Measurements from ENCODE around the gene CLTC. TPM values are rescaled to one million over a fixed set of nuclear protein-coding genes. Genes with fewer than 3 reads are reported as not detected.
A peak's percentile ranks its signal among the peaks of the same experiment; 100 is the strongest.

Gene CLTC
- total and polyA plus RNA-seq, 2 of the 13 experiments (the other 11 are each of a cell fraction or from before 2014, with no cell fraction given): 134 to 283 TPM

DNA sequence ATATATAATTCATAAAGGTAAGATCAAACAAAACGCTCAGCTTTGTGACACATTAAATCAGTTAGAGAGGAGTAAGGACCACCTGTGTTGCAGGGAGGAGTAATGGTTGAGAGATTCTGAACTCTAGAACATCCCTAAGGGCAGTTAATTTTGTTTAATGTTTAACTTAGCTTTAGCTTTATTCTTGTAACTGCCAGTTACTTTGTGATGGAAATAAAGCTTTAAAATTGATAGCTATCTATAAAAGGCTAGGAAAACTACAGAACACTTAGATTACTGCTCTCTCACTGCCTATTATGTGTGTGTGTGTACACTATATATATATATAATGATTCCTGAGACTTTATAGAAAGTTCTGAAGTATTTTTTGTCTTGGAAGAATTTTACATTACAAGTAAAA lies 49.7 kb downstream of the CLTC start:
- ATAC-seq: peak; percentile 25; the same call in 1 of the 3 replicates
- DNase-seq (ENCODE audit: low spot score): no peak
- Histone ChIP-seq H2AFZ (ENCODE audit: low read length) (no peak overlapping the region), H4K20me1 (ENCODE audit: insufficient read depth, low read length) (0 out of 2 replicates have a peak, but pooled peaks cover 3% of the 10 kb centered on the region), H3K27me3 (ENCODE audit: control insufficient read depth in 1 of 2, insufficient read depth in 2 of 2, low read length in 2 of 2) (no peaks in the 10 kb centered on the region), H3K9me3 (ENCODE audit: low read length) (no peaks in the 10 kb centered on the region), H3K9ac (ENCODE audit: insufficient read depth, low read depth, low read length) (no peak overlapping the region), H3K4me1 (ENCODE audit: insufficient read depth, low read length) (peaks cover 14% of the 10 kb centered on the region), H3K36me3 (replicated peaks in 1 of 2; ENCODE audit: control insufficient read depth in 1 of 2, insufficient read depth in 2 of 2, low read length in 2 of 2) (peaks cover 32 to 88% of the 10 kb centered on the region in 2 experiments), H3K27ac (ENCODE audit: extremely low read length, insufficient read depth, low read length) (no peak overlapping the region), H3K4me2 (ENCODE audit: low read depth, low read length) (no peak overlapping the region), H3K79me2 (ENCODE audit: insufficient read depth, low read length) (peaks cover 2% of the 10 kb centered on the region), H3K4me3 (replicated peaks in 1 of 3; ENCODE audit: insufficient read depth in 1 of 3, low read depth in 2 of 3, low read length in 3 of 3) (no peak overlapping the region)
- 82% methylated on average over 1 of the region's 1 CpG for WGBS (ENCODE audit: low lambda C conversion rate)
- no TSS peak for BruUV-seq (replicated peaks)
- FAIRE-seq: no peak
- POLR2A ChIA-PET: no interaction called here
- in situ Hi-C loops (cut with HindIII; ENCODE audit: extremely low pct_ligation_motif_present, low pct_unique_long_range_greater_than_20kb): no loop called here
- CTCF ChIA-PET (ENCODE audit: low intra/inter-chr PET ratio, low total read pairs): no interaction called here
- intact Hi-C loops (cut with micrococcal nuclease; ENCODE audit: unreplicated experiment): no loop called here
- TF ChIP-seq HOXD1 (CRISPR knock-in tag; IDR thresholded peaks at IDR 0.05) (no peak), TBP (CRISPR knock-in tag; IDR thresholded peaks at IDR 0.05) (no peak), ZNF780A (CRISPR knock-in tag; IDR thresholded peaks at IDR 0.05) (no peak), SPEN (CRISPR knock-in tag; IDR thresholded peaks at IDR 0.05; ENCODE audit: low read depth) (no peak), PHF5A (CRISPR knock-in tag; IDR thresholded peaks at IDR 0.05; ENCODE audit: low read depth, unreplicated experiment) (no peak), PHF8 (CRISPR knock-in tag; IDR thresholded peaks at IDR 0.05) (no peak), SRSF9 (IDR thresholded peaks at IDR 0.05; ENCODE audit: borderline replicate concordance, insufficient read depth, low read depth, low read length, poor library complexity, severe bottlenecking) (no peak), ZNF430 (CRISPR knock-in tag; IDR thresholded peaks at IDR 0.05) (no peak), NRL (CRISPR knock-in tag; IDR thresholded peaks at IDR 0.05; ENCODE audit: borderline replicate concordance) (no peak), NKX3-1 (CRISPR knock-in tag; IDR thresholded peaks at IDR 0.05) (no peak), ADNP (CRISPR knock-in tag; IDR thresholded peaks at IDR 0.05) (no peak), ZBTB42 (CRISPR knock-in tag; IDR thresholded peaks at IDR 0.05) (no peak), SETDB1 (CRISPR knock-in tag; IDR thresholded peaks at IDR 0.05; ENCODE audit: borderline replicate concordance) (no peak), ZNF768 (CRISPR knock-in tag; IDR thresholded peaks at IDR 0.05) (no peak)
- TF ChIP-seq, protein P1, sequence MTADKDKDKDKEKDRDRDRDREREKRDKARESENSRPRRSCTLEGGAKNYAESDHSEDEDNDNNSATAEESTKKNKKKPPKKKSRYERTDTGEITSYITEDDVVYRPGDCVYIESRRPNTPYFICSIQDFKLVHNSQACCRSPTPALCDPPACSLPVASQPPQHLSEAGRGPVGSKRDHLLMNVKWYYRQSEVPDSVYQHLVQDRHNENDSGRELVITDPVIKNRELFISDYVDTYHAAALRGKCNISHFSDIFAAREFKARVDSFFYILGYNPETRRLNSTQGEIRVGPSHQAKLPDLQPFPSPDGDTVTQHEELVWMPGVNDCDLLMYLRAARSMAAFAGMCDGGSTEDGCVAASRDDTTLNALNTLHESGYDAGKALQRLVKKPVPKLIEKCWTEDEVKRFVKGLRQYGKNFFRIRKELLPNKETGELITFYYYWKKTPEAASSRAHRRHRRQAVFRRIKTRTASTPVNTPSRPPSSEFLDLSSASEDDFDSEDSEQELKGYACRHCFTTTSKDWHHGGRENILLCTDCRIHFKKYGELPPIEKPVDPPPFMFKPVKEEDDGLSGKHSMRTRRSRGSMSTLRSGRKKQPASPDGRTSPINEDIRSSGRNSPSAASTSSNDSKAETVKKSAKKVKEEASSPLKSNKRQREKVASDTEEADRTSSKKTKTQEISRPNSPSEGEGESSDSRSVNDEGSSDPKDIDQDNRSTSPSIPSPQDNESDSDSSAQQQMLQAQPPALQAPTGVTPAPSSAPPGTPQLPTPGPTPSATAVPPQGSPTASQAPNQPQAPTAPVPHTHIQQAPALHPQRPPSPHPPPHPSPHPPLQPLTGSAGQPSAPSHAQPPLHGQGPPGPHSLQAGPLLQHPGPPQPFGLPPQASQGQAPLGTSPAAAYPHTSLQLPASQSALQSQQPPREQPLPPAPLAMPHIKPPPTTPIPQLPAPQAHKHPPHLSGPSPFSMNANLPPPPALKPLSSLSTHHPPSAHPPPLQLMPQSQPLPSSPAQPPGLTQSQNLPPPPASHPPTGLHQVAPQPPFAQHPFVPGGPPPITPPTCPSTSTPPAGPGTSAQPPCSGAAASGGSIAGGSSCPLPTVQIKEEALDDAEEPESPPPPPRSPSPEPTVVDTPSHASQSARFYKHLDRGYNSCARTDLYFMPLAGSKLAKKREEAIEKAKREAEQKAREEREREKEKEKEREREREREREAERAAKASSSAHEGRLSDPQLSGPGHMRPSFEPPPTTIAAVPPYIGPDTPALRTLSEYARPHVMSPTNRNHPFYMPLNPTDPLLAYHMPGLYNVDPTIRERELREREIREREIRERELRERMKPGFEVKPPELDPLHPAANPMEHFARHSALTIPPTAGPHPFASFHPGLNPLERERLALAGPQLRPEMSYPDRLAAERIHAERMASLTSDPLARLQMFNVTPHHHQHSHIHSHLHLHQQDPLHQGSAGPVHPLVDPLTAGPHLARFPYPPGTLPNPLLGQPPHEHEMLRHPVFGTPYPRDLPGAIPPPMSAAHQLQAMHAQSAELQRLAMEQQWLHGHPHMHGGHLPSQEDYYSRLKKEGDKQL (CRISPR knock-in tag; IDR thresholded peaks at IDR 0.05; ENCODE audit: low read depth): no peak
- TF ChIP-seq, protein P2, sequence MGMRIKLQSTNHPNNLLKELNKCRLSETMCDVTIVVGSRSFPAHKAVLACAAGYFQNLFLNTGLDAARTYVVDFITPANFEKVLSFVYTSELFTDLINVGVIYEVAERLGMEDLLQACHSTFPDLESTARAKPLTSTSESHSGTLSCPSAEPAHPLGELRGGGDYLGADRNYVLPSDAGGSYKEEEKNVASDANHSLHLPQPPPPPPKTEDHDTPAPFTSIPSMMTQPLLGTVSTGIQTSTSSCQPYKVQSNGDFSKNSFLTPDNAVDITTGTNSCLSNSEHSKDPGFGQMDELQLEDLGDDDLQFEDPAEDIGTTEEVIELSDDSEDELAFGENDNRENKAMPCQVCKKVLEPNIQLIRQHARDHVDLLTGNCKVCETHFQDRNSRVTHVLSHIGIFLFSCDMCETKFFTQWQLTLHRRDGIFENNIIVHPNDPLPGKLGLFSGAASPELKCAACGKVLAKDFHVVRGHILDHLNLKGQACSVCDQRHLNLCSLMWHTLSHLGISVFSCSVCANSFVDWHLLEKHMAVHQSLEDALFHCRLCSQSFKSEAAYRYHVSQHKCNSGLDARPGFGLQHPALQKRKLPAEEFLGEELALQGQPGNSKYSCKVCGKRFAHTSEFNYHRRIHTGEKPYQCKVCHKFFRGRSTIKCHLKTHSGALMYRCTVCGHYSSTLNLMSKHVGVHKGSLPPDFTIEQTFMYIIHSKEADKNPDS (CRISPR knock-in tag; IDR thresholded peaks at IDR 0.05): no peak
